ENCODE data around the gene TTC27. TPM values are rescaled to one million over a fixed set of nuclear protein-coding genes. Genes with fewer than 3 reads are reported as not detected.
A peak's percentile ranks its signal among the peaks of the same experiment; 100 is the strongest.

Gene TTC27
- total and polyA plus RNA-seq, 10 of the 15 experiments (the other 5 are each of a cell fraction or from before 2014, with no cell fraction given) = 20.4 to 34.9 (median 26.0) TPM

- TF ChIP-seq TCF3 (IDR thresholded peaks at IDR 0.05; ENCODE audit: borderline replicate concordance, insufficient read depth, low read depth, low read length) = 0 out of 2 replicates have a peak, but pooled peaks have one; percentile 9
- peak; percentile 23; the same call in 1 of the 2 replicates for TF ChIP-seq ZNF207 (IDR thresholded peaks at IDR 0.05; ENCODE audit: borderline replicate concordance)
- TF ChIP-seq HDAC2 (IDR thresholded peaks at IDR 0.05) = no peak
- TF ChIP-seq TAF1 (IDR thresholded peaks at IDR 0.05; ENCODE audit: borderline replicate concordance, low read depth, low read length) = no peak
- TF ChIP-seq MXI1 (IDR thresholded peaks at IDR 0.05; ENCODE audit: low read depth, low read length) = no peak
- TF ChIP-seq RELA (IDR thresholded peaks at IDR 0.05; ENCODE audit: borderline replicate concordance, partially characterized antibody) = no peak
- no peak for TF ChIP-seq FOXM1 (IDR thresholded peaks at IDR 0.05; ENCODE audit: low read depth, low read length)
- TF ChIP-seq SMC3 (IDR thresholded peaks at IDR 0.05; ENCODE audit: borderline replicate concordance, low read length) = no peak
- TF ChIP-seq PBX3 (IDR thresholded peaks at IDR 0.05; ENCODE audit: insufficient replicate concordance, low read depth, low read length) = no peak
- TF ChIP-seq JUND (IDR thresholded peaks at IDR 0.05; ENCODE audit: low read depth, low read length) = no peak
- TF ChIP-seq SREBF1 (IDR thresholded peaks at IDR 0.05; ENCODE audit: low read length) = no peak
- 0 out of 2 replicates have a peak, but pooled peaks have one; percentile 24 for TF ChIP-seq CBX5 (IDR thresholded peaks at IDR 0.05; ENCODE audit: low read depth)
- 0 out of 2 replicates have a peak, but pooled peaks have one; percentile 32 for TF ChIP-seq IRF4 (IDR thresholded peaks at IDR 0.05; ENCODE audit: low read depth, low read length)
- no peak for TF ChIP-seq NR2C2 (IDR thresholded peaks at IDR 0.05; ENCODE audit: borderline replicate concordance, control insufficient read depth, insufficient read length, low read depth)
- no peak for TF ChIP-seq SUPT20H (IDR thresholded peaks at IDR 0.05; ENCODE audit: borderline replicate concordance, control insufficient read depth, low read depth, low read length)
- no peak; the same call in 1 of the 2 replicates for TF ChIP-seq ATF7 (IDR thresholded peaks at IDR 0.05; ENCODE audit: low read depth)
- TF ChIP-seq EZH2 (IDR thresholded peaks at IDR 0.05; ENCODE audit: borderline replicate concordance, control insufficient read depth, low read depth, low read length) = no peak
- no peak for TF ChIP-seq ZZZ3 (IDR thresholded peaks at IDR 0.05; ENCODE audit: control insufficient read depth, insufficient read length, low read depth)
- TF ChIP-seq BCLAF1 (IDR thresholded peaks at IDR 0.05) = no peak
- no peak for TF ChIP-seq SMAD5 (IDR thresholded peaks at IDR 0.05; ENCODE audit: low read depth)
- TF ChIP-seq PRDM15 (CRISPR knock-in tag; IDR thresholded peaks at IDR 0.05) = no peak
- TF ChIP-seq LARP7 (IDR thresholded peaks at IDR 0.05) = peak; percentile 20; the same call in 1 of the 2 replicates
- no peak for TF ChIP-seq CBFB (IDR thresholded peaks at IDR 0.05; ENCODE audit: low read depth)
- TF ChIP-seq MTA3 (IDR thresholded peaks at IDR 0.05; ENCODE audit: borderline replicate concordance, low read length) = no peak
- no peak for TF ChIP-seq NFYA (IDR thresholded peaks at IDR 0.05; ENCODE audit: borderline replicate concordance, low read depth, low read length)
- no peak for TF ChIP-seq CREB1 (IDR thresholded peaks at IDR 0.05; ENCODE audit: low read depth)
Measured at GRCh38 chr2:32627441-32627813, 423 bp upstream of the TTC27 start (continued).
